Mammary epithelial cell (primary cell): ENCODE measurements around the gene RNF111.

Experiments
- CTCF ChIP-seq, 2 donors: IDR thresholded peaks in 1 of 2; conservative IDR thresholded peaks in 1 of 2; 2 replicates each; pipeline ENCODE4 v1.5.1; 2011 to 2012; ENCODE audit warnings: inconsistent platforms in 2 of 2, low read length in 2 of 2, mild to moderate bottlenecking in 2 of 2, control low read depth in 1 of 2, low read depth in 1 of 2; ENCODE audit not compliant: insufficient read depth in 1 of 2; ENCODE audit errors: extremely low read depth in 1 of 2
- EZH2 ChIP-seq: IDR thresholded peaks from 2 replicates; pipeline ENCODE4 v1.6.1; 2012; ENCODE audit warnings: low read length, inconsistent platforms, borderline replicate concordance

- no peak for TF ChIP-seq CTCF (conservative IDR thresholded peaks at IDR 0.05 in 1 of 2, IDR thresholded peaks at IDR 0.05 in 1 of 2; ENCODE audit: extremely low read depth in 1 of 2, insufficient read depth in 1 of 2, low read depth in 1 of 2, low read length in 2 of 2)
- TF ChIP-seq EZH2: no peak
Measured at GRCh38 chr15:59133929-59134427, 146.5 kb downstream of the RNF111 start.
